IPS-15b (cell line): ENCODE results near the gene TMCO5A.

ENCODE experiments used
- H3K27me3 ChIP-seq: one replicate; pipeline ENCODE4 v1.6.1; 2013; ENCODE audit warnings: low read length; ENCODE audit not compliant: control insufficient read depth, insufficient read depth
- H3K36me3 ChIP-seq: one replicate; pipeline ENCODE4 v1.6.1; 2013; ENCODE audit warnings: low read length; ENCODE audit not compliant: control insufficient read depth, insufficient read depth
- H3K4me1 ChIP-seq: one replicate; pipeline ENCODE4 v1.6.1; 2013; ENCODE audit warnings: mild to moderate bottlenecking, low read length; ENCODE audit not compliant: control insufficient read depth, insufficient read depth
- H3K4me3 ChIP-seq: one replicate; pipeline ENCODE4 v1.5.1; 2013; ENCODE audit warnings: low read depth, low read length
- H3K9ac ChIP-seq: one replicate; pipeline ENCODE4 v1.6.1; 2013; ENCODE audit warnings: low read depth, mild to moderate bottlenecking, low read length
- H3K9me3 ChIP-seq: one replicate; pipeline ENCODE4 v1.6.1; 2013; ENCODE audit warnings: mild to moderate bottlenecking, low read length; ENCODE audit not compliant: control insufficient read depth, insufficient read depth

TMCO5A gene

DNA sequence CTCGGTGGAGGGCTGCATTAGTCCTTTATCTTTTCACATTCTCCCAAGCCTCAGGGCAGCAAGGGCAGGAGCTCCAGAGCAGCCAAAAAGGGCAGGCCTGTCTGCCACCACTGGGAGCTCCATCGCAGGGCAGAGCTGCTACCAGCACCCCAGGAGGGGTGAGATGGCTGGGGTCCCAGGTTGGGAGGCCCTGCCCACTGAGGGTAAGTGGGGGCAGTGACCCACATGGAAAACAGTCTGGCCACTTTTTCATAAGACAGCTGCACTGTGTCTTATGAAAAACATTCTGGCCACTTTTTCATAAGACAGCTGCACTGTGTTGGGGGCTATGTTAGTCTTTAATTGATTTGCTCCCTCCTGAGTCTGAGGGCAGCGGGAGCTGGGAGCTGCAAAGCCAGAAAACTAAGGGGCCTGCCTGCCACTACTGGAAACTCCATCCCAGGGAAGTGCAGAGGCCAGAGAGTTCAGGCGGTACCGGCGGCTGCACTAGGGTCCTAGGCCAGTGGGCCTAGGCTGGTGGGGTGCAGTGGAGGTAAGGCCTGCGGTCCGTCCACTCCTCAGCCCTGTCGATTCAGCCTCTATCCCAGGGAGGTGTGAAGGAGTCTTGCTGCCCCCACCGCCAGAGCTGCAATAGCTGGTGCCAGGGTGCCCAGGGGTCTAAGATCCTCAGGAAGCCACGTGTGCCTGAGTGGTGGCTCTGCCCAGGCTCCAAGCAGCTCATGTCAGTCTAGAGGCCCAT lies 45.4 kb downstream of the TMCO5A start:
- H3K9me3 ChIP-seq, result no peaks in the 10 kb centered on the region
- no peak overlapping the region for H3K9ac ChIP-seq
- no peaks in the 10 kb centered on the region for H3K4me1 ChIP-seq
- no peak overlapping the region for H3K4me3 ChIP-seq
- peaks cover 2% of the 10 kb centered on the region for H3K27me3 ChIP-seq
- H3K36me3 ChIP-seq, result no peaks in the 10 kb centered on the region

DNA sequence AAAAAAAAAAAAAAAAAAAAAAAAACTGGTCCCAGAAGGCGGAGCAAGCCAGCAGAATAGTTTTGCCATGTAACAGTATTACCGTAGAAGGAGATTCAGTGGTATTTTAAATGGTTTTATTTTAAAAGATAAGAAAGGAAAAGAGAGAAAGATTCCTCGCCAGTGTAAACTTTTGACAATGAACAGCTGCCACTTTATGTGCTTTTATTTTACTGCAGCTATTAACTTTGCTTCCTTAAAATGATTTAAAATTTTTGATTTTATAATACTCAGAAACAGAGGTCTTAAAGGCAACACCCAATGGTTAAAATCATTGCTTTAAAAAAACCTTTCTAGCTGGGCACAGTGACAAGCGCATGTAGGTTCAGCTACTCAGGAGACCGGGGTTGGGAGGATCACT lies 46.8 kb downstream of the TMCO5A start:
- H3K27me3 ChIP-seq, result peaks cover 2% of the 10 kb centered on the region
- no peak overlapping the region for H3K9ac ChIP-seq
- no peak overlapping the region for H3K4me3 ChIP-seq
- no peaks in the 10 kb centered on the region for H3K9me3 ChIP-seq
- no peaks in the 10 kb centered on the region for H3K4me1 ChIP-seq
- H3K36me3 ChIP-seq, result no peaks in the 10 kb centered on the region

DNA sequence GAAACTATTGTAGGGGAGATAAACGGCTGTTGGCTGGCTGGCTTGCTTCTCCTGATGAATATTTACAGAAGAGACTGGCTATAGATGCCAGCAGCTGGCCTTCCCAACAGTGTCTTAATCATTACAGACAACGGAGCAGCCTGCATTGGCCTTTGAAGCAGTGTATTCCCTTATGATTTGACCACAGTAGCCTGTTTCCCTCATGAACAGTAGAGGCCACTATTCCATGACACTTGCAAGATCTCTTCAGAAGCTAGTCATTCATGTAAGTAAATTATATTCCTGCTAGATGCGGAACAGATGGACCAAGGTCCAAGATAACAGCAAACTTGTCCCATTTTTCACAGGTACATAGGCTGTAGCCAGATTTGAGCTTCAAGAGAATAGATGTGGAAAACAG lies 47.3 kb downstream of the TMCO5A start:
- H3K27me3 ChIP-seq, result peaks cover 2% of the 10 kb centered on the region
- no peaks in the 10 kb centered on the region for H3K4me1 ChIP-seq
- H3K9ac ChIP-seq, result no peak overlapping the region
- H3K36me3 ChIP-seq, result no peaks in the 10 kb centered on the region
- no peaks in the 10 kb centered on the region for H3K9me3 ChIP-seq
- H3K4me3 ChIP-seq, result no peak overlapping the region

DNA sequence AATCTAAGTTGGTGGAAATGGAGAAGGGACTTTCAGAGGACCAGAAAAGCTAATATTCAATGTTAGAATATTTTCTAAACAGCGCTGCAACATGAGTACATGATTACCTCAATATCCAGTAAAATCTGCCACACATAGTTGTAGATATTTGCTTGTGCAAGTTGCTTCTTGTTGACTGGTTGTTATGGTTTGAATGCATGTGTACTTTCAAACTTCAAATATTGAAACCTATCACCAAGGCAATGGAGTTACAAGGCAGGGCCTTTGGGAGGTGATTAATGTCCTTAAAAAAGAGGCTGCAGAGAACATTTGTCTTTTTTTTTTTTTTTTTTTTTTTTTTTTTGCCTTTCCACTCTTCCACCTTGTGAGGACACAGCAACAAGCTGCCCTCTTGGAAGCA lies 49.9 kb downstream of the TMCO5A start:
- no peaks in the 10 kb centered on the region for H3K4me1 ChIP-seq
- H3K27me3 ChIP-seq, result no peaks in the 10 kb centered on the region
- H3K4me3 ChIP-seq, result no peak overlapping the region
- no peaks in the 10 kb centered on the region for H3K36me3 ChIP-seq
- H3K9me3 ChIP-seq, result no peaks in the 10 kb centered on the region
- no peak overlapping the region for H3K9ac ChIP-seq

DNA sequence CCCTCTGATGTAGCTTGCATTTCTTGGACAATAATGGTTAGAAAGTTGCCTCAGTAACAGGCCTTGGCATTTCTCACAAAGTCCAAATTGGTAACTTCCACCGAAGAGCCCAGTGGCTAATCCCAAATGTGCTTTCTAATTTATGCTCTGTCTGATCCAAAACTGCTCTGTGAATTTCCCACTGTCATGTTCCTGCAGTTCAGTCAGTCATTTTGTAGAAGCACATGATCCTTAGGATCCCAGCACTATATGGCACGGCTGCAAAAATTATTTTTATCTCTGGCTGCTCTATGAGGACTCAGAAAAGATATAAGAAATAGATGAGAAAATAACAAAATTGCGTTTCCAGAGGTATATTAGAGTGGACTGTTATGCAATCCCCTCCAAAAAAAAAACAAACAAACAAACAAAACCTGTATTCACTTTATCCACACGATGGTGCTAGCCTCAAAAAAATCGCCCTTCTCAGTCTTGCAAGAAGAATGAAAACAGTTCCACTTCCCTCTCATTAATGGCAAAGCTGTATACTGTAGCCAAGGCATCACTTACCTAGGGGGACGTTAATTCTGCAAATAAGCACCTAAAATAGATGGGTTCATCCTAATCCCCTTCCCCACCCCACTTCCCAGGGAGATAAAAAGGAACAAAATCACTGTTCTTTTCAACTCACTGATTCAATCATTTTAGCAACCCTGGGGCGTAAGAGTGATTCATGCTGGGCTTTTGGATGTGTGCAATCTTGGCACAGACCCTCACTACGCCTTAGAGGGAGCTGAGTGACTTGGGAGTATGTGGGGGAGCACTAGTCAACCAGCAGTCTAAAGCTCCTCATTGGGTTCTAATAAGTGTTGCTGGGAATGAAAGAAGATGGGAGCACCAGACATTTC lies 61.3 kb downstream of the TMCO5A start:
- no peak overlapping the region for H3K9ac ChIP-seq
- H3K4me1 ChIP-seq, result no peaks in the 10 kb centered on the region
- H3K9me3 ChIP-seq, result no peaks in the 10 kb centered on the region
- H3K27me3 ChIP-seq, result no peaks in the 10 kb centered on the region
- H3K36me3 ChIP-seq, result no peaks in the 10 kb centered on the region
- no peak overlapping the region for H3K4me3 ChIP-seq
